ENCODE measurements around the gene SSR2.
"Not testable (repeated sequence)": the region's sequence is repeated elsewhere in the genome, so short reads cannot be mapped to it uniquely, and the experiment has no call there.

Gene SSR2

DNA sequence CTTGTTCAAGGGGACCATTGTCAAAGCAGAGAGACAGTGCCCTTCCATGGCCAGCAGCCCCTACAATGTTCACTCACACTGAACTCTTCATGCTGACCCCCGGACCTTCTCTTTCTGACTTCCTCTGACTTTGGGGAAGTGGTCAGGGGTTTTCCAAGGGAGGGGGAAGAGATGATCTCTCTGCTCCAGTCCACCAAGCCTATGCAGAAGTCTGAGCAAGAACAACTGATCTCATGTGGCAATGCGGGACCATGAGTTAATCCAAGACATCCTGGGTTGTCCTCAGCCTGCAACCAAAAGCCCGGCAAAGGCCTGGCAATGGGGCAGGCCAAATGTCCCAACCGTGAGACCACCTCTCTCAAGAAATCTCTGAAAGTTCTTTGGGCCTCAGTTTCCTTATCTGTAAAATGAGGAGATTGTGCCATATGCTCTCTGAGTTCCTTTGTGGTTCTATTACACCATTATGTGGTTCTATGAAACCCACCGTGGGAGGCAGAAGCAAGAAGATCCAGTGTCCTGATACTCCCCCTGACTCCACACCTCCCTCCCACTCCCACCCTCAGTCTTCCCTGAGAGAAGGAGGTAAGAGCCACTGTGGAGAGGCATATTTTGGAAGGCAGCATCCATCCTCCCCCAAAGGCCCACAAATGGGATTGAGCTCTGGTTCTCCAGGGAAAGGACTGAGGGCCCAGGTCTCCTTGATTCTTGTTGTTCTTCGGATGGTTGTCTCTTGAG is 30.6 kb downstream of the SSR2 start:
- no peak for DNase-seq

GRCh38 chr1:155989242-155990004 is 31.3 kb downstream of the SSR2 start:
- DNase-seq: peak; percentile 69

DNA sequence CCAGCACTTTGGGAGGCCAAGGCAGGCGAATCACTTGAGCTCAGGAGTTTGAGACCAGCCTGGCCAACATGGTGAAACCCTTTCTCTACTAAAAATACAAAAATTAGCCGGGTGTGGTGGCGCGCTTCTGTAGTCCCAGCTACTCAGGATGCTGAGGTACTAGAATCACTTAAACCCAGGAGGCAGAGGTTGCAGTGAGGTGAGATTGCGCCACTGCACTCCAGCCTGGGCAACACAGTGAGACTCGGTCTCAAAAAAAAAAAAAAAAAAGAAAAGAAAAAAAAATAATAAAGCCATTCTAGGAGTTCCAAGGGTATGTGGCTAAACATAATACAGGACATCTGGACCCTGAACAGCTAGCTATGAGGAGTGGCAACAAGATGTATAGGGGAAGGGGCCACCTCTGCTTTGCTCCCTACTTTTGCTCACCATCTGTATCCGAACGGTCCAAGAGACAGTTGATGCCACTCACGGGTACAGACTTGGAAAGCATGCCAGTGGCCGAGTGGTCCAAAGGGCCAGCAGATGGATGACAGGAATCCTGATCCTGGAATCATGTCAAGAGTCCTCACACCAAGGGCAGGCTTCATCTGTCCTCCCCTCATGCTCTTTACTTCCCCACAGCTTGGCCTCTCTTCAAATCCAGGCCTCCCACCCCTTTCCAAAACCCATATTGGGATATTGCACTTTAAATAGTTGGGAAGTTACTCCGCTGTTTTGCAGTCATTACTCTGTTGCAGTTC is 35.7 kb downstream of the SSR2 start:
- DNase-seq: not testable (repeated sequence)

- no peak for DNase-seq
Measured at GRCh38 chr1:155984341-155984740, 36.4 kb downstream of the SSR2 start.

GRCh38 chr1:155983191-155984024 is 37.3 kb downstream of the SSR2 start:
- DNase-seq: no peak

DNA sequence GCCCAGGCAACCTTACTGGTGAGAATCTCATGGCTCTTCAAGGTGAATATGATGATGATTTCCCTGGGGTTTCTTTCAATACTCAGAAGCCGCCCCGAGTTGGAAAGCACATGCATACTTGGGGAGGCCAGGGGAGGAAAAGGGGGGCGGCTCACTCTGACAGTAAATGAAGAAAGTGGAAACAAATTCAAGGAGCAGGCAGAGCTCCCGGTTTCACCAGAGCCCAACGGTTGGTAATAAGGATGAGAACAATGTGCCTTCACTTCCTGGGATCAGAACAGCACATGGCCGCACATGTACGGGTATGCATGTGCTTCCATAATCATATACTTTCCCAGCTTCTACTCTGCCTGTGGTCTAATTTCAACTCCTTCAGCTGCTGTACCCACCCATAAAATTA is 38.6 kb downstream of the SSR2 start:
- DNase-seq: no peak

GRCh38 chr1:155981266-155982088 is 39.3 kb downstream of the SSR2 start:
- peak; percentile 31 for DNase-seq

- no peak for DNase-seq
Measured at GRCh38 chr1:155979597-155980343, 41.0 kb downstream of the SSR2 start.

DNA sequence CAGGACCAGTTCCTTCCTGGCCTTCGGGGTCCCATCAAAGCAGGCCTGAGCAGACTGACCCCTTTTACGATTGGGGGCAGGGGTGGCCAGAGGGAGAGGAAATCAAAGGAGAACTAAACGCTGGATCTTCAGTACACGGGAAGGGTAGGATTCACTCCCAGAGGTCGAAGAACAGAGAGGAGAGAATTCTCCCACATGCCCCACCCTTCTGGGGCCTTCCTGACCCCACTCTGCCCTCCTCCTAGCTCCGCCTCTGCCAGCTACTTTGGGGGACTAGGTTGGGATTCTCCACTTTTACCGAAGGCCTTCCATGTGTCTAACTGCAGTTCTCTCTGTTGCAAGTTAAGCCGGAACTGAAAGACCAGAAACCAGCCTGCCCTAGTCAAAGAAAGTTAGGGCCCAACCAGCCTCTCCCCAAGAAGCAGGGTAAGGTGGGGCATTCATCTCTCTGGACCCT is 41.8 kb downstream of the SSR2 start:
- DNase-seq: no peak

DNA sequence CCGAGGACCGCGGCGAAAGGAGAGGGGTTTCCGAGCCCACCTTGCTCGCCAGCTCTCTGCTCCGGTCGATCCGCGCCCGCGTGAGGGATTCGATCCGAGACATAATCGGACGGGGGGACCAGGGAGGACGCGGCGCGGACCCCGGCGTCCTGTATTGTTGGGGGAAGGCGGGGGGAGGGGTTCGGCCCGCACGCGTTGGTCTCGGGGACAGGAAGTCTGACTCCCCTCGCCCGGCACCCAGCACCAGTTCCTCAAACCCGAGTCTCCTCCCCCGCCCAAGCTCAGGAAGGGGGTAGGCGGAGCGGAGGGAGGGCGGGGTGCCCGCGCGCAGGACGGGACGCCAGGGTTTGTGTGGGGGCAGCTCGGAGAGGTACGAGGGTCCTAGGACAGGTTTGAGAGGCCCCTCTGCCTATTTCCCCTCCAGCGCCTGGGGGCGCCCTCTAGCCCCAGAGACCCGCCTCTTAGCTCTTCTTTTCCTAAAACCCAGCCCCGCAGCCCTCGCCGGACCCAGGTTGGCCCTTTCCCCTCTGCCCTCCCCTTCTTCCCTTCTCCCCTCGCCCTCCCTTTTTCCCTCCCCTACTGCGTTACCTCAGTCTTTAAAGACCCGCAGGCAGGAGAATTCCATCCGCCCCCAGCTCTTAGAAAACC is 42.3 kb downstream of the SSR2 start, which contains the start of gene ARHGEF2:
TSS of gene ARHGEF2 (minus strand) at position 223 of the 648 bp plus-strand sequence. CDS start at position 103, 120 bp downstream.
- DNase-seq: peak; percentile 71

GRCh38 chr1:155977690-155978324 is 42.9 kb downstream of the SSR2 start:
- DNase-seq: peak; percentile 12

DNA sequence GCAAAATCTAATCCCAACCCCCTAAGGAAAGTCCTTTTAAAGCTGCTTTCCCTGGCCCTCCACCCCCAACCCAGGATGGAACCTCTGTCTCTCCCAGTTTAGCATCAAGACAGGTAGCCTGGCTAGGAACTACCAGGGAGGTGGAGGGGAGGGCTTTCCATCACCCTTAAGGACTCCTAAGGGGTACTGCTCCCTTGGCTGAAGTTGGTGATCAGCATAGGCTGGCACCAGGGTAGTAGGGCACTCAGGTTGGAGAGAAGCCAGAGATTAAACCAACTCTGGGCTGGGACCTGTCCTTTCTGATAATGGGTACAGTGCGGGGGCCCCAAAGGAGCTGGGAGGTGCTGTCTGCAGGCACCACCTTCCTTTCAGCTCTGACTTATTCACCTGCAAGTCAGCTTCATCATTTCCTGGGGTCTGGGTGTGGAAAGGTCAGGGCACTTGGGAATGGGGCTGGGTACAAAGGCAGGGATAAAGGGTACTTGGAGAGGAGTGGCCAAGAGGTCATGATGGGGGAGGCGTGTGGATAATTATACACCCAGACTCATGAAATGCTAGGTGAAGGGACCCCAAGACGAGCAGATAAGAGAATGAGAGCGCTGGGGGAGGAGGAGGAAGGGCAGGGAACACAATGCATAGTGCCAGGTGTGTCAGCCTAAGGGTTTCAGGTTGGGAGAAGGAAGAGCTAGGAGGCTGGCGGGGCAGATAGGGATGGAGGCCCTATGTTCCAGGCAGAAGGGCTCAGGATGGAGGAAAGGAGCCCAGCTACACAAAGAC is 43.6 kb downstream of the SSR2 start:
- DNase-seq: no peak

DNA sequence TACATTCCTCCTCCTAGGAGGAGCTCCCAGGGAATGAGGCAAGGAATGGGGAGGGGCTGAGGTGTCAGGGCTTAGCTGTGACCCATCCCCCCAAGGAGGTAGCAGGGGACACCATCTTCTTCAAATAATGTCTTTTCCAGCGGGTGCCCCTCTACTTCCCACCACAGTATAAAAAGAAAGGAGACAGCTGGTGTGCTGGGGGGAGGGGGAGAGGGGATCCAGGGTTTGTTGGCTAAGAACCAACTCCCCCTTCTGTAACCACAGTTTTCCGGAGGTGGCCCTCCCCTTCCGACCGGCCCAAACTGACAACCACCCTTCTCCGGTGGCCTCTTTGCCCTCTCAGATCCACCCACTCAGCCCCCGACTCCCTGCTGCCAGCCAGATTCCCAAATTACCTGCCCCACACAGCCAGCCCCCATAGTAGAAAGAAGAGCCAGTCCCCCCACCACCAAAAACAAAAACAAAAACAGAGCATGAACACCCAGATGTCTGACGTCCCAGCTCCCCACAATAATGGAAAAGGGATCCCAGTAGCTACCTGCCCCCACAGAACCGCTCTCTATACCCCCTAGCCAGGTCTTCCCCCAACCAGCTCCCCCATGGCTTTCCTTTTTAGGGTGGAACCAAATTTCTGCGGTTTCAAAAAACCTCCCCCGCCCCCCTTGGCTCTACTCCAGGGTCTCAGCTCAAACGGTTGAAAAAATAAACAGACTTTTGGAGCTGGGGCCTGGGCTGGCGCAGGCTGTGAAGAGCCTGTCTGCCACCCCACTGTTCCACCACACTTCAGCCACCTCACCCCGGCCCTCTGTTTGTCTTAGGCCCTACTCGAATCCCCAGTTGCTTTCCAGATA is 44.5 kb downstream of the SSR2 start:
- peak; percentile 65 for DNase-seq

DNA sequence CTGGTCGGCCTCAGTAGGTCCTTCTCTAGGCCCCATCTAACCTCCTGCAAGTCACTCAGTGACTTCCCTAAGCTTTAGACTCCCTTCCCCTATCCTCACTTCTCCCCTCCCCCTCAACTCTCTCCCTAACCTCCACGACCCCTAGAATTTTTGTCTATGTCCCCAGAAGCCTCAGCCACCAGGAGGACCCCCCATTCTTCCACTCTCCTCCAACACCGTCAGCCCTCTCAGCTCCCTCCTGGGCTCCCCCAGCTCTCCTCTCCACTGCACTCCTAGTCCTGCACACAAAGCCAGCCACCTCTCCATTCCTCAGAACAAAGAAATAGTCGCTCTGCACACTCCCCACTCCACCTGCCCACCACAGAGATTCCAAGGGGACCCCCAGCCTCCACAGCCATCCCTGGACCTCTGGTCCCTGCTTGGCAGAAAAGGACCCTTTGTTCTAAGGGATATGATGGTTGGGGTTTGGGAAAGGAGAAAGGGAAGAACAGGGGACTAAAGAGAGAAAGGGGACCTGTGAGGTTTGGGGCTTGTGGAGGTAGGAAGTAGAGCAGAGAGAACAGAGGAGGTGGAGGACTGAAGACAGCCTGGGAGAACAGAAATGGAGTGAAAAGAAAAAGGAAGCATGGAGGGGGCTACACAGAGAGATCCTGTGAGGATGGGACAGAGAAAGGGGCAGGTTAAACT is 45.2 kb downstream of the SSR2 start:
- no peak for DNase-seq

GRCh38 chr1:155974208-155975115 is 46.3 kb downstream of the SSR2 start:
- DNase-seq: no peak

- no peak for DNase-seq
Measured at GRCh38 chr1:155973723-155974122, 47.0 kb downstream of the SSR2 start.

All from activated effector memory CD4-positive, alpha-beta T cell treated with Interleukin-2 at 50 U/mL for 16 hours (primary cell).